GM21381 (cell line): ENCODE results near the gene CCNL2.
"Not testable (repeated sequence)": the region's sequence is repeated elsewhere in the genome, so short reads cannot be mapped to it uniquely, and the experiment has no call there.

Experiments
- ATAC-seq: cut with Tn5 transposase; IDR thresholded peaks from one replicate; pipeline ENCODE4 v1.9.1; 2021; ENCODE audit warnings: mild to moderate bottlenecking, moderate library complexity; ENCODE audit not compliant: unreplicated experiment

Gene CCNL2

GRCh38 chr1:1374929-1375662, 24.0 kb downstream of the CCNL2 start, which contains the start of gene AURKAIP1:
Gene AURKAIP1, minus strand, starts transcription at chr1:1375207. Its CDS starts 451 bp downstream, at chr1:1374756.
- peak; percentile 78 for ATAC-seq

- peak; percentile 3 for ATAC-seq
Measured at GRCh38 chr1:1374589-1374928, 24.6 kb downstream of the CCNL2 start.

GRCh38 chr1:1373815-1374588, 25.1 kb downstream of the CCNL2 start:
- no peak for ATAC-seq

GRCh38 chr1:1373051-1373814, 25.9 kb downstream of the CCNL2 start:
- no peak for ATAC-seq

- ATAC-seq, result no peak
Measured at GRCh38 chr1:1371746-1372711, 27.1 kb downstream of the CCNL2 start.

GRCh38 chr1:1371364-1371745, 27.8 kb downstream of the CCNL2 start:
- no peak for ATAC-seq

- ATAC-seq, result no peak
Measured at GRCh38 chr1:1370771-1371300, 28.3 kb downstream of the CCNL2 start.

GRCh38 chr1:1370094-1370493, 29.0 kb downstream of the CCNL2 start:
- ATAC-seq, result not testable (repeated sequence)

- ATAC-seq, result no peak
Measured at GRCh38 chr1:1367315-1367714, 31.8 kb downstream of the CCNL2 start.

GRCh38 chr1:1366699-1367066, 32.5 kb downstream of the CCNL2 start:
- ATAC-seq, result no peak

GRCh38 chr1:1365875-1366698, 33.0 kb downstream of the CCNL2 start:
- ATAC-seq, result no peak

GRCh38 chr1:1364266-1364665, 34.9 kb downstream of the CCNL2 start:
- no peak for ATAC-seq

- ATAC-seq, result no peak
Measured at GRCh38 chr1:1361982-1362423, 37.1 kb downstream of the CCNL2 start.

GRCh38 chr1:1361233-1361981, 37.7 kb downstream of the CCNL2 start:
- no peak for ATAC-seq

GRCh38 chr1:1360506-1361169, 38.5 kb downstream of the CCNL2 start:
- ATAC-seq, result no peak

- ATAC-seq, result no peak
Measured at GRCh38 chr1:1359664-1360468, 39.3 kb downstream of the CCNL2 start.

GRCh38 chr1:1359308-1359663, 39.8 kb downstream of the CCNL2 start:
- no peak for ATAC-seq
